DOHH2 (cell line): Measurements from ENCODE around the gene FLYWCH1.

Experiments
- EZH2phosphoT487 ChIP-seq: fragments of 200-600 bp; sonication (generic); IDR thresholded peaks from 2 replicates; pipeline ENCODE4 v1.6.1; 2017; ENCODE audit warnings: borderline replicate concordance, mild to moderate bottlenecking, antibody characterized with exemption, low read length, moderate library complexity, mixed read lengths
- TF ChIP-seq, protein P1 (sequence below): fragments of 200-600 bp; sonication (generic); IDR thresholded peaks from one replicate; pipeline ENCODE4 v1.5.1; 2014; ENCODE audit warnings: antibody characterized with exemption, mild to moderate bottlenecking, low read depth, low read length; ENCODE audit not compliant: poor library complexity, severe bottlenecking

DNA sequence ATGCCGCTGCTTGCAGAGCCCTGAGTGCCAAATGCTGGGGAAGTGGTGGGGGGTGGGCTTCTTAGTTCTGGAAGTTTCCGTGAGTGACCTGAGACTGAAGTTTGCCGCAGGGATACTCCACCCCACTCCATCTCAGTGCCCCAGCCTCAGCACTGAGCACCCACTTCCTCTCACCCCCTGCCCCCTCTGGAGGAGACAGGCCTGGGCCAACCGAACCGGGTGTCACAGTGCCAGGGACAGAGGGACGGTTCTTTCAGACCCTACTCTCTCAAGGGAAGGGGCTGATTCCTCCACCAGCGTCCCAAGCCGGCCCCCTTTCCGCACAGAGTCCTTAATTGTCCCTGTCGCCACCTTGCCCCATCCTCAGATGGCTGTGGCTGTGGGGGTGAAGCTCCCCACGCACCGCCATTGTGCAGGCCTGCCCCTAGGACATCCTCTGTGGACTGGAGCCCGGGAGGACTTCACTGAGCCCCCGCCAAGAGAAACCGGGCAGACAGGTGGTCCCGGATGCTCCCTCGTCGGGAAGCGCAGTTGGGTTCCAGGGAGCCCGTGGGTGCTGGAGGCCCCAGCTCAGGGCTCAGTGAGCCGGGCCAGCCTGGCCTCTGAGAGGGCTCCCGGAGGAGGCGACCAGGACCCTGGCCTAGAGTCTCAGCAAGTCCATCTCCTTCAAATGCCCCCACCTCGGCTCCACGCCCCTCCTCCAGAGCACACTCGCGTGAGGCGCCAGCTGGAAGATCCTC lies 50.8 kb downstream of the FLYWCH1 start:
- TF ChIP-seq, protein P1, sequence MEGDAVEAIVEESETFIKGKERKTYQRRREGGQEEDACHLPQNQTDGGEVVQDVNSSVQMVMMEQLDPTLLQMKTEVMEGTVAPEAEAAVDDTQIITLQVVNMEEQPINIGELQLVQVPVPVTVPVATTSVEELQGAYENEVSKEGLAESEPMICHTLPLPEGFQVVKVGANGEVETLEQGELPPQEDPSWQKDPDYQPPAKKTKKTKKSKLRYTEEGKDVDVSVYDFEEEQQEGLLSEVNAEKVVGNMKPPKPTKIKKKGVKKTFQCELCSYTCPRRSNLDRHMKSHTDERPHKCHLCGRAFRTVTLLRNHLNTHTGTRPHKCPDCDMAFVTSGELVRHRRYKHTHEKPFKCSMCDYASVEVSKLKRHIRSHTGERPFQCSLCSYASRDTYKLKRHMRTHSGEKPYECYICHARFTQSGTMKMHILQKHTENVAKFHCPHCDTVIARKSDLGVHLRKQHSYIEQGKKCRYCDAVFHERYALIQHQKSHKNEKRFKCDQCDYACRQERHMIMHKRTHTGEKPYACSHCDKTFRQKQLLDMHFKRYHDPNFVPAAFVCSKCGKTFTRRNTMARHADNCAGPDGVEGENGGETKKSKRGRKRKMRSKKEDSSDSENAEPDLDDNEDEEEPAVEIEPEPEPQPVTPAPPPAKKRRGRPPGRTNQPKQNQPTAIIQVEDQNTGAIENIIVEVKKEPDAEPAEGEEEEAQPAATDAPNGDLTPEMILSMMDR = no peak
- no peak for TF ChIP-seq EZH2phosphoT487
